Astrocyte of the spinal cord (primary cell): ENCODE measurements around the gene VSTM2B.

ENCODE experiments used
- DNase-seq: peaks from one replicate; pipeline ENCODE4 v3.0.0; 2011; ENCODE audit warnings: low read depth, low spot score
- H3K4me3 ChIP-seq: 2 replicates; pipeline ENCODE4 v1.5.1; 2011; ENCODE audit warnings: low read depth, mild to moderate bottlenecking, low read length, moderate library complexity
- CTCF ChIP-seq: IDR thresholded peaks from 2 replicates; pipeline ENCODE4 v1.5.1; 2012; ENCODE audit warnings: low read depth, mild to moderate bottlenecking, low read length, inconsistent platforms
- in situ Hi-C: cut with HindIII; loops from 2 replicates; pipeline ENCODE4 v1.10.0; 2017; ENCODE audit warnings: low sequenced_read_pairs

VSTM2B gene

DNA sequence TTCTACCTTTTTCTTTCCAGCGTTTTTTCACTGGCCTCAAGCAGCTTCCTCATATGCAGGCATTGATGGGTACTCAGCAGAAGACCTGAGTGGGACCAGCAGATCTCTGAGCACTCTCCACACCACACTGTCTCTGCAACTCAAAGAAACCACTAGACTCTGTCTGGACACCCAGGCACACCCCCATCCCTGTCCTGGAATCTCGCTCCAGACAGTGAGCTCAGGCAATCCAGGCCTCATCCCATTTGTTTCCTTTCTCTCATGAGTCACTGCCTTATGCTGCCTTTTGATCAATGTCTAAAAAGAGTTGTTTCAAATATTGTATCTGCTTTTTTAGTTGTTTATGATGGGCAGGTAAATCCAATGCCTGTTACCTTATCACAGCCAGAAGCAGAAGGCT lies 60.6 kb downstream of the VSTM2B start:
- in situ Hi-C loops: no loop called here
- TF ChIP-seq CTCF: no peak
- DNase-seq: no peak
- no peak overlapping the region for H3K4me3 ChIP-seq

GRCh38 chr19:29587059-29587458 lies 61.3 kb downstream of the VSTM2B start:
- DNase-seq: no peak
- in situ Hi-C loops: no loop called here
- H3K4me3 ChIP-seq: no peak overlapping the region
- TF ChIP-seq CTCF: no peak

- no peak overlapping the region for H3K4me3 ChIP-seq
- in situ Hi-C loops: no loop called here
- no peak for TF ChIP-seq CTCF
- no peak for DNase-seq
Observed at GRCh38 chr19:29587518-29587986, 61.8 kb downstream of the VSTM2B start.

GRCh38 chr19:29588095-29588494 lies 62.3 kb downstream of the VSTM2B start:
- in situ Hi-C loops: no loop called here
- TF ChIP-seq CTCF: no peak
- no peak for DNase-seq
- no peak overlapping the region for H3K4me3 ChIP-seq

- no peak for DNase-seq
- no peak for TF ChIP-seq CTCF
- no peak overlapping the region for H3K4me3 ChIP-seq
- in situ Hi-C loops: no loop called here
Observed at GRCh38 chr19:29590278-29590677, 64.5 kb downstream of the VSTM2B start.

DNA sequence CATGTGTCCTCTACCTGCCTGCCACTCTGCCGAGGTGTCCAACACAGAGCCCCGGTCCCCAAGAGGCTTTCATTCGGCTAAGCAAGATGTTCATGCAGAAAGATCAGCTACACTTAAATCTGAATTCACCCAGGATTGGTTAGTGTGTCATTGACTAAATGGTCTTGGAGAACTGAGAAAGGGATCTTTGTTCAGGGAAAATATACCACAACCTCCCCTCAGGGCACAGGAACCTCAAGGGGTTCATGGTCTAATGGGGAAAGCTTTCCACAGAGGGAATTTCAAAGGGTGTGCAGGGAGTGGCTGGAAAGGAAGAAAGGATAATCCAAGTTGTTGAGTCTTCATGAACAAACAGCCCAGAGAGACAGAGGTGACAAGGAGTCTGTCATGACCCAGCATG lies 65.9 kb downstream of the VSTM2B start:
- DNase-seq: no peak
- no peak overlapping the region for H3K4me3 ChIP-seq
- no peak for TF ChIP-seq CTCF
- in situ Hi-C loops: no loop called here

DNA sequence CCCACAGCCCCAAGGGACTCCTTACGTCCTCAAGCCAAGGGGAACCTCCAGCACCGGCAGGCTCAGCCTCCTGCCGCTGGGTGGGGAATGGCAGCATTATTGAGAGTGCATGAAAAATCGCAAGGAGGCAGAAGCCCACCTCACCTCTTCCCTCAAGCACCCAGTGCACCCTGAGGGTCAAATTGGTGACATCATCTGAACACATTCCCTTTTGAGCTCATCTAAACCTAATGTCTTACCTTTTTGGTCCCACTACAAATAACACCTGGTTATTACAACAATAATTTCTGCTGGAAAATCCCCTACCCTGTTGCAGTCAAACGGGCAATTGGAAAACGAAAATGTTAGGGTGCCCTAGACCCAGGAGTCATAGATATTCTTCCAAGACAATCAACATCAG lies 68.1 kb downstream of the VSTM2B start:
- H3K4me3 ChIP-seq: no peak overlapping the region
- DNase-seq: no peak
- in situ Hi-C loops: no loop called here
- no peak for TF ChIP-seq CTCF
